ENCODE results near the gene GPC6. TPM values are rescaled to one million over a fixed set of nuclear protein-coding genes. Genes with fewer than 3 reads are reported as not detected.

The GPC6 gene
- total RNA-seq, 1 donor from 2014 or later = not detected

DNA sequence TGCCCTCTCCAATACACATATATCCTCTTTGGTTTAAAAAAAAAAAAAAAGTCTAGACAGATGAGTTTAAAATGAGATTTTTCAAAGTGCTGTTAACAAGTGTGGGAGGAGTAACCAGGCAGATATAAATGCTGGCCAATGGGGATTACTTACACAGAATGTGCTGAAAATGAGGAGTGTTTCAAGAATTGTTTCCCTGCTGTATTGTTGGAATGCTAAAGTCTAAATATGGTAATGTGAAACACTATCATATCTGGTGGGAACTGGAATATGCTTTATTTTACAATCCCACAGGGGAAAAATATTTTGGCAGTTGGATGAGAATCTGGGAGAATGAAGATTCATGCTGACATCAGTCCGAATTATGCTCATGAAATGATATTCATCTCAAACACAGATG, 1002.2 kb downstream of the GPC6 start:
- intact Hi-C loops (cut with micrococcal nuclease) = no loop called here
- ChIA-PET CTCF (no interaction called here), POLR2A (no interaction called here)
- H3K36me3 Mint-ChIP-seq (ENCODE audit: low read depth) = no peaks in the 10 kb centered on the region
- H3K27ac Mint-ChIP-seq = no peak overlapping the region
- ATAC-seq (ENCODE audit: low read depth) (no peak), DNase-seq (no peak)
- no peaks in the 10 kb centered on the region for H3K4me1 Mint-ChIP-seq
- TF ChIP-seq CTCF (IDR thresholded peaks at IDR 0.05) = no peak
- no peaks in the 10 kb centered on the region for H3K9me3 Mint-ChIP-seq
- no peak overlapping the region for H3K4me3 Mint-ChIP-seq
- no peaks in the 10 kb centered on the region for H3K27me3 Mint-ChIP-seq

GRCh38 chr13:94232161-94232950, 1005.7 kb downstream of the GPC6 start:
- ATAC-seq (ENCODE audit: low read depth) = no peak
- ChIA-PET CTCF (no interaction called here), POLR2A (no interaction called here)
- intact Hi-C loops (cut with micrococcal nuclease) = no loop called here
- H3K27me3 Mint-ChIP-seq = no peaks in the 10 kb centered on the region
- TF ChIP-seq CTCF (IDR thresholded peaks at IDR 0.05) = no peak
- no peak overlapping the region for H3K4me3 Mint-ChIP-seq
- no peaks in the 10 kb centered on the region for H3K36me3 Mint-ChIP-seq (ENCODE audit: low read depth)
- H3K4me1 Mint-ChIP-seq = peaks cover 13% of the 10 kb centered on the region
- DNase-seq = no peak
- H3K27ac Mint-ChIP-seq = no peak overlapping the region
- H3K9me3 Mint-ChIP-seq = no peaks in the 10 kb centered on the region

DNA sequence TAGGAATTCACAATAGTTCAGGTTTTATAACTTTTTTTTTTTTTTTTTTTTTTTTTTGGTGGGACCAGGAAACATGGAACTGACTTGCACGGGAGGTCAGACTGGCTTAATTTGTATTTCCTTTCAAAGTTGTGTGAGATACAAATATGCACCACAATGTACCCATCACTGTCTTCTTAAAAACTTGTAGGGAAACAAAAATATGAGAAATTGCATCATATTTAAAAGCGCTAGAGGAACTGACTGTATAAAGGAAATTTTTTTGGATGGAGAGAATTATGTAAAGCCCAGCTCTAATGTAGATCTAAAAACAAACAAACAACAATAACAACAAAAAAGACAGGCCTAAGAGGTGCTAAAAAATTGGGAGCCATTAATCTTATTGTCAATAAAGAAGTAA, 1006.3 kb downstream of the GPC6 start:
- no peak for TF ChIP-seq CTCF (IDR thresholded peaks at IDR 0.05)
- POLR2A ChIA-PET = no interaction called here
- Mint-ChIP-seq H3K27me3 (no peaks in the 10 kb centered on the region), H3K27ac (no peak overlapping the region), H3K36me3 (ENCODE audit: low read depth) (no peaks in the 10 kb centered on the region), H3K4me3 (no peak overlapping the region), H3K4me1 (peaks cover 19% of the 10 kb centered on the region), H3K9me3 (no peaks in the 10 kb centered on the region)
- no peak for DNase-seq
- intact Hi-C loops (cut with micrococcal nuclease) = no loop called here
- no peak for ATAC-seq (ENCODE audit: low read depth)
- CTCF ChIA-PET = no interaction called here

- Mint-ChIP-seq H3K36me3 (ENCODE audit: low read depth) (no peaks in the 10 kb centered on the region), H3K27ac (no peak overlapping the region), H3K9me3 (no peaks in the 10 kb centered on the region), H3K4me1 (peaks cover 22% of the 10 kb centered on the region), H3K27me3 (no peaks in the 10 kb centered on the region), H3K4me3 (no peak overlapping the region)
- no peak for TF ChIP-seq CTCF (IDR thresholded peaks at IDR 0.05)
- ChIA-PET POLR2A (no interaction called here), CTCF (no interaction called here)
- no peak for DNase-seq
- intact Hi-C loops (cut with micrococcal nuclease) = no loop called here
- no peak for ATAC-seq (ENCODE audit: low read depth)
Measured at GRCh38 chr13:94233401-94233800, 1006.8 kb downstream of the GPC6 start.

GRCh38 chr13:94233837-94234236, 1007.2 kb downstream of the GPC6 start:
- Mint-ChIP-seq H3K27ac (no peak overlapping the region), H3K27me3 (no peaks in the 10 kb centered on the region), H3K4me1 (peaks cover 27% of the 10 kb centered on the region), H3K4me3 (no peak overlapping the region), H3K36me3 (ENCODE audit: low read depth) (no peaks in the 10 kb centered on the region), H3K9me3 (no peaks in the 10 kb centered on the region)
- no peak for TF ChIP-seq CTCF (IDR thresholded peaks at IDR 0.05)
- CTCF ChIA-PET = no interaction called here
- DNase-seq (no peak), ATAC-seq (ENCODE audit: low read depth) (no peak)
- intact Hi-C loops (cut with micrococcal nuclease) = no loop called here
- POLR2A ChIA-PET = no interaction called here
